HG03025 (cell line): ENCODE measurements around the gene GDF2.

ENCODE experiments used
- ATAC-seq: cut with Tn5 transposase; IDR thresholded peaks from one replicate; pipeline ENCODE4 v1.9.1; 2021; ENCODE audit warnings: mild to moderate bottlenecking, moderate library complexity; ENCODE audit not compliant: unreplicated experiment, low FRiP score

The GDF2 gene

GRCh38 chr10:47322300-47323061 is at the start of gene GDF2:
Gene GDF2 (plus strand): TSS chr10:47322454. CDS start chr10:47322669, 215 bp downstream.
- no peak for ATAC-seq

- no peak for ATAC-seq
These were observed 46.2 kb upstream of the GDF2 start for GRCh38 chr10:47276071-47276470.

- no peak for ATAC-seq
These were observed 45.5 kb upstream of the GDF2 start for GRCh38 chr10:47276576-47277351.

GRCh38 chr10:47277352-47278151 is 44.7 kb upstream of the GDF2 start:
- no peak for ATAC-seq

- no peak for ATAC-seq
These were observed 44.1 kb upstream of the GDF2 start for GRCh38 chr10:47278152-47278473.

GRCh38 chr10:47278720-47279119 is 43.5 kb upstream of the GDF2 start:
- no peak for ATAC-seq

GRCh38 chr10:47279276-47279675 is 43.0 kb upstream of the GDF2 start:
- no peak for ATAC-seq

- no peak for ATAC-seq
These were observed 40.1 kb upstream of the GDF2 start for GRCh38 chr10:47282005-47282656.

GRCh38 chr10:47282657-47283018 is 39.6 kb upstream of the GDF2 start:
- no peak for ATAC-seq

- ATAC-seq = no peak
These were observed 39.1 kb upstream of the GDF2 start for GRCh38 chr10:47283101-47283630.

GRCh38 chr10:47283848-47284247 is 38.4 kb upstream of the GDF2 start:
- no peak for ATAC-seq

GRCh38 chr10:47285381-47286115 is 36.7 kb upstream of the GDF2 start:
- no peak for ATAC-seq

- no peak for ATAC-seq
These were observed 36.1 kb upstream of the GDF2 start for GRCh38 chr10:47286116-47286505.

- ATAC-seq = no peak
These were observed 35.5 kb upstream of the GDF2 start for GRCh38 chr10:47286591-47287315.

GRCh38 chr10:47287365-47287802 is 34.9 kb upstream of the GDF2 start:
- ATAC-seq = no peak

GRCh38 chr10:47287805-47288204 is 34.4 kb upstream of the GDF2 start:
- no peak for ATAC-seq

- no peak for ATAC-seq
These were observed 34.0 kb upstream of the GDF2 start for GRCh38 chr10:47288236-47288635.

GRCh38 chr10:47288916-47289495 is 33.2 kb upstream of the GDF2 start:
- no peak for ATAC-seq

GRCh38 chr10:47289921-47290320 is 32.3 kb upstream of the GDF2 start:
- ATAC-seq = no peak
